Measurements from ENCODE around the gene HOXB3.

HOXB3 gene
- long read RNA-seq, donor 1, full-length matches to known transcripts, result 21 of 116 reads
- long read RNA-seq, donor 1, partial matches to known transcripts, result 60 of 116 reads
- long read RNA-seq, donor 1, other reads (novel, unspliced or antisense), result 35 of 116 reads
- long read RNA-seq, donor 2, full-length matches to known transcripts, result 8 of 8 reads
- long read RNA-seq, donor 2, partial matches to known transcripts, result 0 of 8 reads
- long read RNA-seq, donor 2, other reads (novel, unspliced or antisense), result 0 of 8 reads
- long read RNA-seq, donor 3, full-length matches to known transcripts, result 8 of 13 reads
- long read RNA-seq, donor 3, partial matches to known transcripts, result 0 of 13 reads
- long read RNA-seq, donor 3, other reads (novel, unspliced or antisense), result 5 of 13 reads
- long read RNA-seq, donor 4, full-length matches to known transcripts, result 19 of 39 reads
- long read RNA-seq, donor 4, partial matches to known transcripts, result 15 of 39 reads
- long read RNA-seq, donor 4, other reads (novel, unspliced or antisense), result 5 of 39 reads
- long read RNA-seq, donor 5, full-length matches to known transcripts, result 13 of 65 reads
- long read RNA-seq, donor 5, partial matches to known transcripts, result 24 of 65 reads
- long read RNA-seq, donor 5, other reads (novel, unspliced or antisense), result 28 of 65 reads
- long read RNA-seq, donor 6, full-length matches to known transcripts, result 15 of 75 reads
- long read RNA-seq, donor 6, partial matches to known transcripts, result 45 of 75 reads
- long read RNA-seq, donor 6, other reads (novel, unspliced or antisense), result 15 of 75 reads
- long read RNA-seq, donor 7, result 0 reads
- long read RNA-seq, donor 8, full-length matches to known transcripts, result 14 of 24 reads
- long read RNA-seq, donor 8, partial matches to known transcripts, result 10 of 24 reads
- long read RNA-seq, donor 8, other reads (novel, unspliced or antisense), result 0 of 24 reads

DNA sequence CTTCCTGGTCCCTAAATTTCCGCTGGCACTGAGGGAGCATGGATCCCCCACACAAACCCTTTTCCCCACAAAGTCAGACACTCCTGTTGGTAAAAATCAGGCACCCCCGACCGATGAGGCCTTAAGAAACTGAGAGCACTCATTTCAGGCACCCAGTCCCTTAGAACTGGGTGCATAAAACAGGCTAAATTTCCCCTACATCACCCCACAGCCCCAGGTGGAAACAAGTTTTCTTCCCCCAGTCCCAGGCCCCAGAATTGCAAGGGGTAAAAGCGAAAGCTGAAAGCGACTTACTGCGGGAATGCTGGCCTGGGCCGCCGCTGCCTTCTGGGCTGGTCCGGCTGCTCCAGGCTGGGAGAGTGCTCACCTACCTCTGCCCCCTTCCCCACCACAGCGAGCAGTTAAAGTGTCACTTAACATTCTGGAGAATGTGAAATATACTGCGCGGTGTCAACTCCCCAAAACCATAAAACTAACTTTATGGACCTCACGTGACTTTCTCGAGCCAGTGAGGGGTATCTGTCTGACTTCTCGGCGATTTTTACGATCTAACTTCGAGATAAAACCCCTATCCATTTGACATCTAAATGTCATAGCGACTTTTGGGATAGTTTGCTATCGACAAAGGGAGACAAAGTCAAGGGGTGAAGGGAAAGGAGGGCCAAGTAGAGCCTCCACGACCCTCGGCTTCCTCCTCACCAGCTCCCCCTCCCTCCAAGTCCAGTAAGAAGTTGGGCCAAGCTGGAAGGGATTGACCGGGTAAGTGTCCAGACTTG lies at the start of gene HOXB3:
TSS of gene HOXB3 (minus strand) at position 411 of the 776 bp plus-strand sequence. CDS start 37,767 bp downstream, outside the sequence.
- DNase-seq, result peak; percentile 85

DNA sequence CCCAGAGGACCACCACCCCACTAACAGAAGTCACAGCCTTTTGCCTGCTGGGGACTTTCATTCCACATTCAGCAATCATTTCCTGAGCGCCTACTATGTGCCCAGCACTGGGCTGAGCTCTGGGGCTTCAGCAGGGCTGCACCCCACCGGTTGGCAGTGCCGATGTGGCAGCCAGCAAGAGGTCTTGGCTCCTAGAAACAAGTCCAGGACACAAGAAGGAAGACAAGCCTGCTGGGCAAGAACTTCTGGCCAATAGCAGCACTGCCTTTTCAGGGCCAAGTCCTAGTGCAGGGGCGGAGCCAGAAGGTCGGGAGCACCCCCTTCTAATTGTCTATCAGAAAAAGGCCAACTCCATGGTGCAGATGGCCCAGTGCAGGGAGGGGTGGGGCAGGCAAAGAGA lies 49.1 kb upstream of the HOXB3 start:
- DNase-seq, result no peak

DNA sequence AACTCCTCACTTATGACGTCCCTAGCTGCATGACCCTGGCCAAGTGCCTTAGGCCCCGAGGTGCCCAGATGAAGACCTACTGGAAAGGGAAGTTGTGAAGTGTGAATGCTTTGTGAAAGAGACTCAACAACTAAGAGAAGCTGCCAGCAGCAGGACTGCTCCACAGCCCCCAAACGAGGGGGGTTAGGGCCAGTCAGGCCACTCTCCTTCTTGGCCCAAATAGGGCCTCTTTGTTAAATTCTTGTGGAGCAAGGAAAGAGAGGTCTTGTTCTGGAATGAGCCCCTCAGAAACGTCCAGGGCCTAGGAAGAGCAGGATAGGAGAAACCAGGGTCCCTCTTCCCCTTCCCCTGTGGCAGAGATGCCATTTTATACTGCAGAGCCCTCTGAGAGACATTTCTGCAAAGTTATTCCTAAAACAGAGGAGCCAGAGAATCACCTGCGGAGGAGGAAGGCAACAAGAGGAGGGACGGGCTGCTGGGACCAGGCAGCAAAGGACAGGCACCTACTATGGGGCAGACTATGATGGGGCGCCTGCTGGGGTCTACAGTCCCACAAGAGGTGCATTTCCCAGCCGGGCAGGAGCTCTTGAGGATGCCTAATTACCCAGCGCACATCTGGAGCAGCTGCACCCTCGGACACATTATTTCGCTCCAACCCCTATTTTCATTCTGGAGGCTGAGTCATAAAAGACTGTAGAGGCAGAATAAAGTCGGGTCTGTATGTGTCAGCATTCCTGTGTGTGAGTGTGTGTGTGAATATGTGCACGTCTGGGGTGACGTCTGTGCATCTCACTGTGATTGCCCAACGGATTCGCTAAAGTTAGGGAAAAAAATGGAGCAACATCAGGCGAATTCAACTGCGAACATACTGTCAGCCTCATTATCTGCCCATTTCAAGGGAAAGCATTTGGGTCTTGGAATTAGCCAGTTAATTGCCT lies 47.6 kb upstream of the HOXB3 start:
- peak; percentile 13 for DNase-seq

DNA sequence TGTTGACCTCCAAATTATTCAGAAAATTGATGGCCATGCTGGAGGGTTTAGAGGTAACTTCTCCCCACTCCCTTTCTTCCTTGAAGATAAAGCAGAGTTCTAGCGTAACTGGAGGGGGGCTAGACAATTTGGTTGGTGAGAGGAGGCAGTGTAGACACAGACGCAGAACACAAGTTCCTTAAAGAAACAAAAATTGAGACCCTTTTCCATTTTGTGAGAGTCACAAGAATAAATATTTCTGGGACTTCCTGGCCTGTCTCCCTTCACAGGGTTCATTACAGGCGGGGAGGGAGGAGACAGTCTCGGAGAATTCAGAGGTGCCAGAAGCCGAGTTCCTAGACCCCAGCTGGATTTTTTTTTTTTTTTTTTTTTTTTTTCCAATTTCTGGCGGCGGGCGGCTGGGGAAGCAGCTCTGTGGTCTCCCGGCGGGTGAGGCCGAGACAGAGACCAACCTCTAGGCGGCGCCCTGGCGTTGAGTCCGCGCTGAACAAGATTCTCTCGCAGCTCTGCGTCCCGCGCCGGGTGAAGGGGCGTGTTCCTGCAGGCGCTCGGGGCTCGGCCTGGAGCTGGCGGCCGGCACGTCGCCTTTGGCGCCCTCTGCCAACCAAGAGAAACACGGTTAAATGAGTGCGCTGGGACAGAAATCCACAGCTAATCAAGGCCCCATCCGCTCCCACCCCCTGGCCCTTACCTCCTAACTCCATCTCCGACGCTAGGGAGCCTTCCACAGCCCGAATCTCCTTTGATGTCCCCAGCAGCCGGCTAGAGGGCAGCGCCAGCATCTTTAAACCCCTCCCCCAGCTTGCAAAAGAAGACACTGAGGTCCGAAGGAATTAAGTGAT lies 46.4 kb upstream of the HOXB3 start:
- peak; percentile 81 for DNase-seq

DNA sequence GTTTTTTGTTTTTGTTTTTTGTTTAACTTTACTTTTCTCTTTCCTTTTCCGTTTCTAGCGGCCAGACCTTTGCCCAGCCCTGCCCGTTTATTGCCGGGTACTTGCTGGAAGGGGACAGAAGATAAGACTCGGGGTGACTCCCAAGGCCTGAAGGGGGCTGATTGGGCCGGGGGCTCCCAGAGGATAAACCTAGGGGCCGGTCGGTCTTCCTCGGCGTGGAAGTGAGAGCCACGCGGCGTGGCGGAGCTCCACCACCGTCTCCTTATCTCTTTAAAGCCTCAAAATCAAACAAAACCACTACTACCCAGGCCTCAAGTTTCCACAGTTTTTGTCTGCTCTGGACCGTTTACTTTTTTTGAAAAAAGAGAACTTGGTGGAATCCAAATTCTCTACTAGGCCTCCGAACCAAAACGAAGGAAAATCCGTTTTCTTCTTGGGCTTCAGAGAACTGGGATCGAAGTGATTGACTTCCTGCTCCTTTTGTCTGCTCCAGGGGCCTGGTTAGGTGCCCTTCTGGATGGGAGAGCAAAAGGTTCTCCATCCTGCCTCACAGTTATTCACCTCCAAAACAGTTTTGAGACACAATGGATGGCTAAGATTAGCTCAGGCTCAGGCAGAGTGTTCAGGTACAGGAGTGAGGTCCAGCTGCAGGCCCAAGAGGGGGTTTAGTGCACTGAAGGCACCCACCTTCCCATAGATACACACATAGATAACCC lies 44.6 kb upstream of the HOXB3 start:
- DNase-seq, result peak; percentile 18

DNA sequence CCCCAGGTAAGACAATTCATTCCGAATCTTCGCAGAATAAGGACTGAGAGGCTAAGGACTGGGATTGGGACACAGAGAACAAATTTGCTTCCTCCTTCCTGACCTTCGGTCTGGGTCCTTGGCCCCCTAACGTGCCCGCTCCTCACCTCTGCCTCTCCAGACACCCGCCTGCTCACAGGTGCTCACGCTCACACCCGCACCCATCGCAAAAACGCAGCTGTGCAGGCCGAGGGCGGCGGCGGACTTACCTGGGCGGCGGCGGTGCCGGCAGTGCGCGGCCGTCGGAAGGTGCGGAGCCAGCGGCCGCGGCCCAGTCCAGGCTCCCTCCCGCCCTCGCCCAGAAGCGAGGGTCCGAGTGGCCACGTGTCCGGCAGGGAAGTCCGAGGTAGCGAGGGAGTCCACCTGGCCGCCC lies 43.2 kb upstream of the HOXB3 start:
- DNase-seq, result no peak

DNA sequence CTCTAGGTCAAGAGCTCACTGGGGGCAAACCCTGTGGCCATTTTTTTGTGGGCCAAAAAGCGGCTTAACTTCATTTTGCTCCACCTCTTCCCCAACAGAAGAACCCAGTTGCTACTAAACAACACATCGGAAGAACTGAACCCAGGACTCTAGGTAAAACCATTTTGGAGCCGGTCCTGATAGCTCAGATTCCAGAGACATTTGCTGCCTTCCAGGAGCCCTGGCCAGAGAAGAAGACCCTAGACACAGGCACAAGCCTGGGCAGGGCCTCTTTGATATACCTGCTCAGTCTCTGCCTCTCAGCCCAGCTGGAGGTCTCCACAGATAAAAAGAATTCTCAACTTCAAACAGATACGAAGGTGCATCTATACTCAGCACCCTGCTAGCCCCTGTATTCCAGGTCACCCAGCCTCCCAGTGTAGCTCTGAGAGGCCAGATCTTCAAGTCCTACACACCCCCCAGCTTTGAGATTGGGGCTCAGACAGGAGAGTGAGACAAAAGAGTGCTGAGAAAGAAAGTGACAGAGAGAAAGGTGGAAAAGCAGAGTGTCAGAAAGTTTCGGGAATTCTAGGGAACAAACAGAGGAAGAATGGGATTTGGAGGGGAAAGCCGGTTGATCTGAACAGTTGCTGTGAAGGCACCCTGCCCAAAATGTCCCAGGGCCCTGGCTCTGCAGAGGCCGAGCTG lies 42.7 kb upstream of the HOXB3 start:
- peak; percentile 36 for DNase-seq

DNA sequence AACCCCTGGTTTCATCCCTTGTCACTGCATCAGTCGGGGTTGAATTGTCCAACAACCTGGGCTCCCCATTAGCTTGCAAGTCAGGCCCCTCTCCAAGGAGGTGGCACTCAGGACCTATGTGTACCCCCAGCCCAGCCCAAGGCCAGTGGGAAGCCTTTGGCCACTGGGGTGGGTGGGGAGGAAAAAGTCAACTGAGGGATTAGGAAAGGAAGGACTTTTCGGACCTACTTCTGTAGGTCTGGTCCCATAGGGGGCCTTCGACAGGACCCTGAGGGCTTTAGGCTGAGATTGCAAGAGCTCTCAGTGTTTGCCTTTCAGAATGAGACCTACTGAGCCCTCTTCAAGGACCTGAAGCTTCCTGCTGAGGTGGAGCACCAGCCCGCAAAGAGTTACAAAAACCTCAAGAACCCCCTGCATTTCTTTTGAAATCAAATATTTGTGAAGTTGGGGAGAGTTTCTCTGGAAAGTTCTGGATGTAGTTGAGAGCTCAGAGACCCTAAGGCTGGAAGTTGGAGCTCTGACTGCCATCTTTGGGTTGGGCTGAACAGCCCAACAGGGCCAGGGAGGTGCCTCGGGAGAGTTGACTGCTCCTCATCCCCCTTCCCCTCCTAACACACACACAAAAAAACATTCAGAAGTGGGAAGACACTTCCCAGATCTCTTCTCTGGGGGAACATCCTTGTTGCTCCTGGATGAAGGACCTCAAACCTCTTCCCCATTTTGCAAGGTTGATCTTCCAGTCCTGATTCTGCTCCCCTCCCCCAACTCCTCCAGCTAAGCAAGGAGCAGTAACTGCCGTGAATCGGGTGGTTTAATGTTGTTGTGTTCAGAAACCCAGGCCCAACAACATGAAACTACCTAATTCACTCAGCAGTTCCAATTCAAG lies 41.9 kb upstream of the HOXB3 start:
- peak; percentile 18 for DNase-seq

DNA sequence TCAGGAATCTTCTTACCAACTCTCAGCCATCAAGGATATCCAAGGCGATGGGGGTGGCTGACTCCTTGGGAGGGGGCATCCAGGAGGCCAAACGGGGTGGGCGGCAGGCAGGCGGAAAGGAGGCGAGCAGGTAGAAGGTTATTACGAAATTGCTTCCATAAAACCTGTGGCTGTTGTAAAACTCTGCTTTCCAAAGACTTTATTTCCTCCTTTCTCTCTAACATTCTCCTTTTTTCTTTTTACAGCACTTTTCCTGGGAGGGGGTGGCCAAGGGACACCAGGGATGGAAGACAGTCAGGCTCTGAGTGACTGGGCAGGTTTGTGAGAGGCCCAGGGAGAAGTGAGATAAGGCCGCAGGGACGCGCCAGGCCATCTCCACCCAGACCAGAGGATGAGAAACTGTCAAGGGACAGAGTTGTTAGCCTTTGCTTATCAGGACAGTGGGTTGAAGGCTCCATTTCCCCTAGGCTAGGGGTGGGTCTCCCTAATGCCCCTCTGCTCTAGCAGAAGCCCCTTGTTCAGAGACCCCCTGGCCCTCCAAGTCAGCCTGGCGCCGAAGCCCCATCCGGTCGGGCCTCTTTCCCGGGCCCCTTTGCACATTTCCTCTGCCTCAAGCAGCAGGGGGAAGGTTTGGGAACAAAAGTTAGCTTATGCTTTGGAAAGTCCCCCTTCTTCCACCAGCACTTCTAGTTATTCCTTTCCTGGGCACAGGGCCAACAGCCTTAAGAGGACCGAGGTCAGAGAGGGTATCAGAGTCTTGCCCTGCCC lies 41.1 kb upstream of the HOXB3 start:
- peak; percentile 18 for DNase-seq

DNA sequence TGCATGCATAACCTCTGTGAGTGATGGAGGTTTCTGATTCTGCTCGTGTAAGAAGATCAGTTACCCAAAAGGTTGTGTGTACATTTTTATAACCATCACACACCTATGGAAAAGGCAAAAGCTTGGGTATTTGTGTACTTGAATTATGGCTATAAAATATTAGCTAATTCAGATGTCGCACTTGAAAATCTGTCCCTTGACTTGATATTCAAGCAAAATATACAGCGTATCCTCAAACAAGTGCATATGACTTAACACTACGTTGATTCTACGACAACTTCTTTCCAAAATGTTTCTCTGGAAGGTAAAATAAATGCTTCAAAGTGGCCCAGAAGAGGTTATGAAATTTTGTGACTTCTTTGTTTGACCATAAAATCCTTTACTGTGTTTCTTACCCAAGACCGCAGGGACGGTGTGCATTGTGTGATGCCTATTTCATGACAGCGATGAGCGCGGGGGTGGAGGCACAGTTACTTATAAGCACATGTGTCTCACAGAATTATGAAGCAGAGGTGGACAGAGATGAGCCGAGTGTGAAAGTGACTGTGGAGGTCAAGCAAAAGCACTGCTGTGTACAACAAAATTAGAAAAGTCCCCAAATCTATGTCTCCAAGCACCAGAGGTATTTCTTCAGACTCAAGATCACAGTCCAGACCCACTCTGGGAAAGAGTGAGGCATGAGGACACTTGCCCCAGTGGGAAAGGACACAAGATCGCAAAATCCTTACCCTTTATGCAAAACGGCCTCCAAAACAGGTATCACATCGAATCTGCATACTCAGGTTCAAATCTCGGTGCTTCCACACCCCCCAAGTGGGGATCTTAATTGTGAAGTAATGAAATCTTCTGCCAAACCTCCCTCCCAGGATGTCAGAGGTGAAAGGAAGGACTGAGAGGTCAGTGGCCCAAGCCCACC lies 40.2 kb upstream of the HOXB3 start:
- peak; percentile 22 for DNase-seq

DNA sequence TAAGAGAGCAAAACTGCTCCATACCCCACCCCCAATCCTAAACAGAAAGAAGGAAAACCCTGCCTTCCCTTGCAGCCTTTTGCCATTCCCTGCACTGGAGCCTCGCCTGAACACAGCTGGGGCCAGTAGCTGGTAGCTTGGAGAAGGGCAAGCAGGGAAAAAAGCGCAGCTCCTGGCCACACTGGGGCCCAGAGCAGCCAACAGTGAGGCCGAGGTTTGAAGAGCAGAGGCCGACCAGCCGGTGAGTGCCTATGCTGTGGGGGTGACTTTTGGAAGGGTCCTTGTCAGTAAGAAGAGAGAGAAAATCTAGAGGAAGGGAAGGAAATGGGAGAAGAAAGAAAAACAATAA lies 39.3 kb upstream of the HOXB3 start:
- DNase-seq, result peak; percentile 6

DNA sequence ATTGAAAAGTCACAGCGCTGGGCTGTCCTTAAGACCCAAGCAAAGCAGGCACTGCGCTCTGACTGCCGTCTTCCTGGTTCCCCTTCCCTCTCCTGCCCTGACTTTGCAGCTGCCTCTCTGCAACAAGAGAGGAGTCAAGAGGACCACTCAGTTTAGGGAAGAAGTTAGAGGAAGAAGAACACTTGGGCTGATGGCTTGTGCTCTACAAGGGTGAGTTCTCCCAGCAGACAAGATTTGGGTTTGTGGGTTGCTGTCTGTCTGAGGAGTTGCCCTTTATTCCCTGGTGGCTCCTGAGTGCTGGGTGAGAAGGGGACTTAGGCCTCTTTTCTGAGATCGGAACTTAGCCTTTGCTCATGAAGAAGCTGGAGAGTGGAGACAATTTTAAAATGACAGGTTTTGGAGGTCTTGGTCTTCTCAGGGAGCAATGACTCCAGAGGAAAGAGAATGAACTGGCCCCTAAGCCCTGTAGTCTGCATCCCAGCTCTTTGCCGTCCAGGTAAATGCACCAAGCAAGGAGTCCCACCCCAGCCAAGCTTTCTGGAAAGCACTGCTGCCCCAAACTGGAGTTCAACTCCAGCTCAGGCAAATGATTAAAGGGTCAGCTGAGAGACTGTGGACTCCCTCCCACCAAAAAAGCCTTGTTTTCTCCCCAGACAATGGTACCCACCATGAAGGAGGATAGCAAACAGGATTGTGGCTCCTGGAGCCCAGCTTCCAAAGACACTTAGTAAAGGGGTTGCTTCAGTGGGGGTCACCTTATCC lies 38.8 kb upstream of the HOXB3 start:
- no peak for DNase-seq

DNA sequence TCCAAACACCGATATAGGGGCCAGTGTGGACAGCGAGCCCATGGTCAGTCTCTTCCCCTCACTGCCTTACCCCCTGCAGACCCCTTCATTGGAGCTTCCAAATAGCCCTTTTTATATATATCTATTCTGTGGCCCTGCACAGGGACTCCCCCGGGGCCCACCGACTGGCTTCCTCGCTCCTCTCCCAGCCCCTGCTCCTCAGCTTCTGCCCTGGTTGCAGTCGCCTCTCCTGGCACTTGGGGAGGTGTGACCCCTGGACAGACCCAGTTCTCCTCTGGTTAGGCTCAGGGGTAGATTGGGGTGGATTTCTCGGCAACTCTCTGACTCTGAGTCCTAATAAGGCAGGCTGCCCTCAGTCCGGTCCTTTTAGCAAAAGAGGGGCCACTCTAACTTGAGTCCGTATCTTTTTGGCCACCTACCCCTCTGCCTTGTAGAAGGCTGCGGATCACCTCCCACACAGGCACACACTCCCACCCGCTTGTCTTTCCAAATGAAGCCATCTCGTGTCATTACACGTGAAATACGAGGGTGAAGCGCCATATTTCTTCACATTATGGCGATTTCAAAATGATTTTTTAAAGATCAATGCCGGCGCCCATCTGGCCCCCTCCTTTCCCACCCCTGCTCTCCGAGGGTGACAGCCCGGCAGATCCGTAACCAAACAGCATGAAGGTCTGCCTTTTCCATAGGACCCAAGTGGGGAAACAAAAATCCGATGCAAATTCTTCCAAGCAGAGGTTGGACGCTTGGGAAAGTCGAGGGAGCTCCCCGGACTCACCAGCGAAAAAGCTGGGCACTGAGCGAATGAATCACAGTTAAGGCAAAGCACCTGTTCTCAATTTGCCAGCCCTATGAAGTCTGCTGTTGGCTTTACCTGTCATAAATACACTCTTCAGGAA lies 37.8 kb upstream of the HOXB3 start:
- DNase-seq, result no peak

DNA sequence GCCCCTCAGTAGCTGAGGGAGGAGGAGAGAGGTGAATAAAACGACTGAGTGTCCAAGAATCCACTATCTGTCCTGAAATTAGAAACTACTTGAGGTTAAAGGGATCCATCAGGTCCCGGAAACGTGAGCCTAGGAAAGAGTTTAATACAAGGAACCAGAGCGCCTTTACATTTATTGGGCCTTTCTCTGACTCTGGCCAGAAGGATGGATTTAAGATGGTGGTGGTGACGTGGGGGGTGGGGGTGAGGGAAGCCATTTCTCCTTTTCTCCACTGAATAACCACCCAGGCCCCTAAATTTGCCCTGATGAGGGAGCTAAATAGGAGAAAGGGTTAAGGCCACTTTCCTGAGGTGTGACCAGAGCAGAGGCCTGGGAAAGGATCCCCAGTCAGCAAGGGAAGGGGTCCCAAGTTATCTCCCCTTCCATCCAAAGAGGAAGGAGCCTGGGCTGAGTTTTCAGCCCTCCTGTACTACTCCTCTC lies 37.1 kb upstream of the HOXB3 start:
- no peak for DNase-seq
